ENCODE measurements around the gene PELI2.

PELI2 gene

GRCh38 chr14:56100556-56100955, 17.7 kb upstream of the PELI2 start:
- Histone ChIP-seq H3F3A (ENCODE audit: insufficient read depth) (no peaks in the 10 kb centered on the region), H3K9ac (ENCODE audit: low read length) (no peak overlapping the region)
- TF ChIP-seq, protein P1, sequence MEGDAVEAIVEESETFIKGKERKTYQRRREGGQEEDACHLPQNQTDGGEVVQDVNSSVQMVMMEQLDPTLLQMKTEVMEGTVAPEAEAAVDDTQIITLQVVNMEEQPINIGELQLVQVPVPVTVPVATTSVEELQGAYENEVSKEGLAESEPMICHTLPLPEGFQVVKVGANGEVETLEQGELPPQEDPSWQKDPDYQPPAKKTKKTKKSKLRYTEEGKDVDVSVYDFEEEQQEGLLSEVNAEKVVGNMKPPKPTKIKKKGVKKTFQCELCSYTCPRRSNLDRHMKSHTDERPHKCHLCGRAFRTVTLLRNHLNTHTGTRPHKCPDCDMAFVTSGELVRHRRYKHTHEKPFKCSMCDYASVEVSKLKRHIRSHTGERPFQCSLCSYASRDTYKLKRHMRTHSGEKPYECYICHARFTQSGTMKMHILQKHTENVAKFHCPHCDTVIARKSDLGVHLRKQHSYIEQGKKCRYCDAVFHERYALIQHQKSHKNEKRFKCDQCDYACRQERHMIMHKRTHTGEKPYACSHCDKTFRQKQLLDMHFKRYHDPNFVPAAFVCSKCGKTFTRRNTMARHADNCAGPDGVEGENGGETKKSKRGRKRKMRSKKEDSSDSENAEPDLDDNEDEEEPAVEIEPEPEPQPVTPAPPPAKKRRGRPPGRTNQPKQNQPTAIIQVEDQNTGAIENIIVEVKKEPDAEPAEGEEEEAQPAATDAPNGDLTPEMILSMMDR (IDR thresholded peaks at IDR 0.05; ENCODE audit: insufficient read depth, low read length, poor library complexity, severe bottlenecking): no peak
- no peak for TF ChIP-seq EZH2phosphoT487 (conservative IDR thresholded peaks at IDR 0.05; ENCODE audit: low read length)

GRCh38 chr14:56102941-56103340, 15.3 kb upstream of the PELI2 start:
- Histone ChIP-seq H3K27ac (ENCODE audit: low read depth, low read length) (no peak overlapping the region), H3K4me3 (ENCODE audit: insufficient read depth, low read length, poor library complexity, severe bottlenecking) (no peak overlapping the region), H4K20me1 (ENCODE audit: low read depth, low read length) (no peaks in the 10 kb centered on the region), H2AFZ (ENCODE audit: low read depth, low read length, severe bottlenecking) (no peak overlapping the region), H3K9ac (ENCODE audit: low read length) (no peak overlapping the region), H3K79me2 (ENCODE audit: insufficient read depth, low read length) (no peaks in the 10 kb centered on the region), H3K4me2 (ENCODE audit: low read depth, low read length, poor library complexity, severe bottlenecking) (no peak overlapping the region), H3K36me3 (ENCODE audit: low read length) (no peaks in the 10 kb centered on the region), H3K9me2 (replicated peaks; ENCODE audit: insufficient read depth, low read length) (no peaks in the 10 kb centered on the region), H3F3A (ENCODE audit: insufficient read depth) (no peaks in the 10 kb centered on the region), H3K27me3 (ENCODE audit: low read length) (no peaks in the 10 kb centered on the region), H3K9me3 (ENCODE audit: insufficient read depth, low read length) (no peaks in the 10 kb centered on the region)
- no peak for TF ChIP-seq EZH2phosphoT487 (conservative IDR thresholded peaks at IDR 0.05; ENCODE audit: low read length)
- TF ChIP-seq, protein P1 (IDR thresholded peaks at IDR 0.05; ENCODE audit: insufficient read depth, low read length, poor library complexity, severe bottlenecking): no peak

More at GRCh38 chr14:56100556-56100955, 17.7 kb upstream of the PELI2 start:
- Histone ChIP-seq H2AFZ (ENCODE audit: low read depth, low read length, severe bottlenecking) (no peak overlapping the region), H3K27ac (ENCODE audit: low read depth, low read length) (no peak overlapping the region), H3K36me3 (ENCODE audit: low read length) (no peaks in the 10 kb centered on the region), H3K27me3 (ENCODE audit: low read length) (no peaks in the 10 kb centered on the region), H3K9me2 (replicated peaks; ENCODE audit: insufficient read depth, low read length) (no peaks in the 10 kb centered on the region), H3K4me3 (ENCODE audit: insufficient read depth, low read length, poor library complexity, severe bottlenecking) (no peak overlapping the region), H4K20me1 (ENCODE audit: low read depth, low read length) (no peaks in the 10 kb centered on the region), H3K79me2 (ENCODE audit: insufficient read depth, low read length) (no peaks in the 10 kb centered on the region), H3K9me3 (ENCODE audit: insufficient read depth, low read length) (no peaks in the 10 kb centered on the region), H3K4me2 (ENCODE audit: low read depth, low read length, poor library complexity, severe bottlenecking) (no peak overlapping the region)

DNA sequence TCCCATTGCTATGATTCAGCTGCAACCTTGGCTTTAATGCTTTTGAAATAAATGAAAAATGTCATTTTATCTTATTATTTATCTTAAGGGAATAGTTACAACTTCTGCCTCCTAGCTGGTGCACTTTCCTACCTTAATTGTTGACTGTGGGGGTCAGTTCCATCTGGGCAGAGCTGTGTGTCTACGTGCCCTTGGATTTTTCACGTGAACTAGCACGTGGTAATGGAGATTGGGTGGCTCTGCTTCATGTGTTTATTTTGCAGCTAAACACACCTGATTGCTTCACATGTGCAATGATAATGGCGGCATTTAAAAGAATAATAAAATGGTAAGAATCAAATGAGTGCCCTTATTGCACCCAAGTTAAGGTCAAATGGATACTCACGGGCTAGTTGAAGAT, 10.6 kb upstream of the PELI2 start:
- Histone ChIP-seq H3F3A (ENCODE audit: insufficient read depth) (no peaks in the 10 kb centered on the region), H3K79me2 (ENCODE audit: insufficient read depth, low read length) (no peaks in the 10 kb centered on the region), H3K9me2 (replicated peaks; ENCODE audit: insufficient read depth, low read length) (no peaks in the 10 kb centered on the region), H3K36me3 (ENCODE audit: low read length) (no peaks in the 10 kb centered on the region), H3K9ac (ENCODE audit: low read length) (no peak overlapping the region), H3K4me3 (ENCODE audit: insufficient read depth, low read length, poor library complexity, severe bottlenecking) (no peak overlapping the region), H4K20me1 (ENCODE audit: low read depth, low read length) (no peaks in the 10 kb centered on the region), H3K27me3 (ENCODE audit: low read length) (no peaks in the 10 kb centered on the region), H3K27ac (ENCODE audit: low read depth, low read length) (no peak overlapping the region), H3K4me2 (ENCODE audit: low read depth, low read length, poor library complexity, severe bottlenecking) (no peak overlapping the region), H3K9me3 (ENCODE audit: insufficient read depth, low read length) (no peaks in the 10 kb centered on the region), H2AFZ (ENCODE audit: low read depth, low read length, severe bottlenecking) (no peak overlapping the region)
- TF ChIP-seq EZH2phosphoT487 (conservative IDR thresholded peaks at IDR 0.05; ENCODE audit: low read length): no peak
- TF ChIP-seq, protein P1 (IDR thresholded peaks at IDR 0.05; ENCODE audit: insufficient read depth, low read length, poor library complexity, severe bottlenecking): no peak

Data from SU-DHL-6 (cell line).